GM12878 (cell line): ENCODE measurements around the gene MSRB2. TPM values are rescaled to one million over a fixed set of nuclear protein-coding genes. Genes with fewer than 3 reads are reported as not detected.

Experiments used
- ATAC-seq: fragments of 200-7000 bp; cut with Tn5 transposase; 3 replicates; pipeline ENCODE4 v1.9.1; 2020; ENCODE audit warnings: mild to moderate bottlenecking, moderate library complexity
- BruUV-seq: library from RNA; stranded (reverse); fragments of 400-500 nt; replicated peaks from 2 replicates; lab custom pipeline; 2021; lab: Mats Ljungman, UMichigan
- CTCF ChIA-PET: fragments of 300-600 bp; sonication (Branson Sonifier 250); formaldehyde crosslinking; extraction: SDS; loops from one replicate; lab custom pipeline; 2021; ENCODE audit warnings: inconsistent platforms; lab: Yijun Ruan, JAX
- POLR2A ChIA-PET: fragments of 350-600 bp; formaldehyde crosslinking; extraction: SDS; loops from one replicate; lab custom pipeline; 2021; ENCODE audit warnings: inconsistent platforms; lab: Charles Lee
- RAD21 ChIA-PET: fragments of 300-600 bp; sonication (Branson Sonifier 250); formaldehyde crosslinking; loops from one replicate; lab custom pipeline; 2023; ENCODE audit warnings: antibody characterized with exemption; ENCODE audit not compliant: unreplicated experiment; lab: Charles Lee
- SMC1A ChIA-PET: fragments of 300-600 bp; sonication (Branson Sonifier 250); formaldehyde crosslinking; loops from one replicate; lab custom pipeline; 2023; ENCODE audit not compliant: unreplicated experiment, uncharacterized antibody; lab: Charles Lee
- DNase-seq: peaks from one replicate; pipeline ENCODE4 v3.0.0-alpha.2; 2011; ENCODE audit warnings: low read depth, low spot score
- FAIRE-seq: peaks from 3 replicates; lab custom pipeline; 2011; peaks lifted over from hg19 to GRCh38; lab: Jason Lieb, UNC
- H2AFZ ChIP-seq: 2 replicates; pipeline ENCODE4 v1.6.0; 2011; ENCODE audit warnings: low read depth, low read length, control low read depth; ENCODE audit not compliant: control insufficient read depth
- H3K27ac ChIP-seq: 2 replicates; pipeline ENCODE4 v1.5.1; 2011; ENCODE audit warnings: control low read depth; ENCODE audit not compliant: control insufficient read depth, insufficient read depth
- H3K27me3 ChIP-seq, 2 experiments: replicated peaks in 1 of 2; 2 replicates each; pipeline versions ENCODE4 v1.6.0 to v1.6.1; 2011; ENCODE audit warnings: low read length in 1 of 2; ENCODE audit not compliant: control insufficient read depth in 2 of 2, insufficient read depth in 2 of 2
- H3K36me3 ChIP-seq, 2 experiments: 2 replicates each; pipeline ENCODE4 v1.5.1; 2011; ENCODE audit warnings: low read length in 1 of 2; ENCODE audit not compliant: control insufficient read depth in 2 of 2, insufficient read depth in 2 of 2
- H3K4me1 ChIP-seq: 2 replicates; pipeline ENCODE4 v1.6.1; 2011; ENCODE audit warnings: mild to moderate bottlenecking, low read length, moderate library complexity, mixed read lengths; ENCODE audit not compliant: control insufficient read depth, insufficient read depth
- H3K4me2 ChIP-seq: 2 replicates; pipeline ENCODE4 v1.6.0; 2011; ENCODE audit warnings: control low read depth; ENCODE audit not compliant: control insufficient read depth, insufficient read depth
- H3K4me3 ChIP-seq: fragments of 200-600 bp; sonication (generic); 2 replicates; pipeline ENCODE4 v1.5.1; 2016
- H3K79me2 ChIP-seq: 2 replicates; pipeline ENCODE4 v1.6.0; 2011; ENCODE audit warnings: low read length; ENCODE audit not compliant: control insufficient read depth, insufficient read depth
- H3K9ac ChIP-seq: 2 replicates; pipeline ENCODE4 v1.8.0; 2011; ENCODE audit warnings: low read length, control low read depth, mixed read lengths; ENCODE audit not compliant: control insufficient read depth, insufficient read depth
- H3K9me3 ChIP-seq: replicated peaks from 3 replicates; pipeline ENCODE4 v1.5.1; 2011; ENCODE audit warnings: mild to moderate bottlenecking, low read length; ENCODE audit not compliant: control insufficient read depth, insufficient read depth
- H4K20me1 ChIP-seq: 2 replicates; pipeline ENCODE4 v1.6.0; 2011; ENCODE audit not compliant: control insufficient read depth, insufficient read depth
- CREM ChIP-seq: IDR thresholded peaks from 2 replicates; pipeline ENCODE4 v1.6.1; 2014; ENCODE audit warnings: antibody characterized with exemption, low read depth
- CTCF ChIP-seq, 3 experiments: IDR thresholded peaks in 2 of 3; conservative IDR thresholded peaks in 1 of 3; 2 replicates each; pipeline ENCODE4 v1.5.1; 2011; ENCODE audit warnings: low read depth in 3 of 3, low read length in 3 of 3, mild to moderate bottlenecking in 3 of 3, control low read depth in 2 of 3, moderate library complexity in 2 of 3, inconsistent platforms in 1 of 3, mixed read lengths in 1 of 3; ENCODE audit not compliant: control insufficient read depth in 2 of 3, insufficient read depth in 1 of 3; ENCODE audit errors: extremely low read depth in 1 of 3
- E4F1 ChIP-seq: fragments of 450-650 bp; IDR thresholded peaks from 2 replicates; pipeline ENCODE4 v1.6.1; 2018; ENCODE audit warnings: borderline replicate concordance, mild to moderate bottlenecking; ENCODE audit not compliant: partially characterized antibody
- HDGF ChIP-seq: fragments of 450-650 bp; IDR thresholded peaks from 2 replicates; pipeline ENCODE4 v1.6.1; 2016; ENCODE audit warnings: antibody characterized with exemption
- MYC ChIP-seq: IDR thresholded peaks from 2 replicates; pipeline ENCODE4 v1.6.1; 2011; ENCODE audit warnings: mild to moderate bottlenecking, low read length, moderate library complexity, inconsistent platforms; ENCODE audit not compliant: insufficient read depth, insufficient replicate concordance, insufficient read length, severe bottlenecking
- NFIC ChIP-seq: IDR thresholded peaks from 2 replicates; pipeline ENCODE4 v1.6.1; 2012; ENCODE audit warnings: low read depth, mild to moderate bottlenecking, inconsistent platforms, low read length, moderate library complexity
- NR2F1 ChIP-seq: fragments of 450-650 bp; conservative IDR thresholded peaks from 2 replicates; pipeline ENCODE4 v1.6.1; 2017; ENCODE audit warnings: mild to moderate bottlenecking
- PML ChIP-seq: IDR thresholded peaks from 2 replicates; pipeline ENCODE4 v1.6.1; 2012; ENCODE audit warnings: low read length, inconsistent platforms
- POLR2AphosphoS5 ChIP-seq: IDR thresholded peaks from 2 replicates; pipeline ENCODE4 v1.6.1; 2011; ENCODE audit warnings: mild to moderate bottlenecking, low read length, inconsistent platforms
- SIX5 ChIP-seq: IDR thresholded peaks from 2 replicates; pipeline ENCODE4 v1.6.1; 2011; ENCODE audit warnings: mild to moderate bottlenecking, low read depth, low read length, moderate library complexity; ENCODE audit not compliant: severe bottlenecking
- SP1 ChIP-seq: IDR thresholded peaks from one replicate; pipeline ENCODE4 v1.6.1; 2011; ENCODE audit warnings: low read depth, low read length
- SREBF2 ChIP-seq: IDR thresholded peaks from 2 replicates; pipeline ENCODE4 v1.6.1; 2012; ENCODE audit warnings: mild to moderate bottlenecking, low read length
- TARDBP ChIP-seq: IDR thresholded peaks from 2 replicates; pipeline ENCODE4 v1.6.1; 2016; ENCODE audit warnings: borderline replicate concordance
- ZNF217 ChIP-seq: fragments of 450-650 bp; IDR thresholded peaks from 2 replicates; pipeline ENCODE4 v1.6.1; 2017; ENCODE audit warnings: antibody characterized with exemption, mild to moderate bottlenecking
- ZSCAN29 ChIP-seq: fragments of 450-650 bp; IDR thresholded peaks from 2 replicates; pipeline ENCODE4 v1.6.1; 2017; ENCODE audit warnings: mild to moderate bottlenecking, moderate library complexity
- WGBS: methylation state at CpG from one replicate; pipeline ENCODE4 v1.1.6; 2016; ENCODE audit warnings: low lambda C conversion rate; ENCODE audit not compliant: insufficient replicate concordance, insufficient coverage; ENCODE audit errors: missing lambda C conversion rate; 5-methylcytosine and 5-hydroxymethylcytosine counted together
- in situ Hi-C: fragments of 300-500 bp; cut with MboI; formaldehyde crosslinking; loops from 9 replicates; pipeline ENCODE4 v1.14.3; 2018; ENCODE audit warnings: mixed read lengths
- intact Hi-C: fragments of 100-400 bp; cut with micrococcal nuclease; formaldehyde crosslinking; loops from one replicate; pipeline ENCODE4 v1.14.2; 2022; ENCODE audit not compliant: unreplicated experiment
- polyA plus RNA-seq, 11 experiments: library from polyadenylated mRNA; depleted of rRNA in 4 of 11; unstranded in 6 of 11; stranded (reverse) in 5 of 11; fragments of >200 nt; fragmentation: Nextera tagmentation in 4 of 11; fragmentation: Illumina TruSeq in 1 of 11; extraction: Ambion mirVana in 4 of 11; extraction: Trizol in 1 of 11; gene quantifications; 1 replicate in 1 of 11; 2 replicates in 10 of 11; pipeline versions ENCODE4 v1.2.1 to v1.2.3, GENCODE V29; 2011 to 2016; ENCODE audit warnings: inconsistent platforms in 2 of 11, missing spikeins in 2 of 11, low read depth in 1 of 11
- total RNA-seq, 4 experiments: library from RNA; depleted of rRNA in 3 of 4; stranded (reverse); fragments of >200 nt in 3 of 4; fragmentation: Illumina TruSeq in 1 of 4; extraction: Trizol in 1 of 4; gene quantifications; 2 replicates each; pipeline versions ENCODE4 v1.2.1 to v1.2.3, GENCODE V29; 2013 to 2021

MSRB2 gene
- total and polyA plus RNA-seq, 10 of the 15 experiments (the other 5 are each of a cell fraction or from before 2014, with no cell fraction given) = 1.5 to 18.6 (median 6.2) TPM

- no peak for DNase-seq
- Histone ChIP-seq H3K9ac (no peak overlapping the region), H2AFZ (no peak overlapping the region), H3K27ac (no peak overlapping the region), H3K36me3 (no peaks in the 10 kb centered on the region), H3K4me2 (no peak overlapping the region), H3K9me3 (no peaks in the 10 kb centered on the region; the same call in 2 of the 3 replicates), H3K4me1 (peaks cover 8% of the 10 kb centered on the region), H3K27me3 (no peaks in the 10 kb centered on the region), H4K20me1 (no peaks in the 10 kb centered on the region), H3K79me2 (peaks cover 4% of the 10 kb centered on the region), H3K4me3 (no peak overlapping the region)
- CTCF ChIA-PET = no interaction called here
- WGBS = 60% methylated on average over 6 of the region's 6 CpGs
- intact Hi-C loops = no loop called here
- no peak for TF ChIP-seq PML
- TF ChIP-seq SIX5 = no peak
- TF ChIP-seq CREM = no peak
- no peak for TF ChIP-seq MYC
- no peak for TF ChIP-seq TARDBP
- no peak for TF ChIP-seq SREBF2
- no peak for TF ChIP-seq ZSCAN29
- no peak for TF ChIP-seq NFIC
- no peak for TF ChIP-seq SP1
- TF ChIP-seq HDGF = no peak
- TF ChIP-seq POLR2AphosphoS5 = no peak
- TF ChIP-seq E4F1 = no peak
- no peak for TF ChIP-seq NR2F1
- TF ChIP-seq ZNF217 = no peak
- no peak for TF ChIP-seq CTCF (IDR thresholded peaks at IDR 0.05 in 2 of 3, conservative IDR thresholded peaks at IDR 0.05 in 1 of 3; ENCODE audit: control insufficient read depth in 2 of 3, extremely low read depth in 1 of 3, insufficient read depth in 1 of 3, low read depth in 3 of 3, low read length in 3 of 3)
- no peak for FAIRE-seq
- RAD21 ChIA-PET = no interaction called here
- BruUV-seq = no TSS peak
- in situ Hi-C loops = no loop called here
- SMC1A ChIA-PET = no interaction called here
- ATAC-seq = no peak
- POLR2A ChIA-PET = no interaction called here
Measured at GRCh38 chr10:23100331-23101030, 5.1 kb downstream of the MSRB2 start.
